ENCODE results near the gene REC8.

The REC8 gene

DNA sequence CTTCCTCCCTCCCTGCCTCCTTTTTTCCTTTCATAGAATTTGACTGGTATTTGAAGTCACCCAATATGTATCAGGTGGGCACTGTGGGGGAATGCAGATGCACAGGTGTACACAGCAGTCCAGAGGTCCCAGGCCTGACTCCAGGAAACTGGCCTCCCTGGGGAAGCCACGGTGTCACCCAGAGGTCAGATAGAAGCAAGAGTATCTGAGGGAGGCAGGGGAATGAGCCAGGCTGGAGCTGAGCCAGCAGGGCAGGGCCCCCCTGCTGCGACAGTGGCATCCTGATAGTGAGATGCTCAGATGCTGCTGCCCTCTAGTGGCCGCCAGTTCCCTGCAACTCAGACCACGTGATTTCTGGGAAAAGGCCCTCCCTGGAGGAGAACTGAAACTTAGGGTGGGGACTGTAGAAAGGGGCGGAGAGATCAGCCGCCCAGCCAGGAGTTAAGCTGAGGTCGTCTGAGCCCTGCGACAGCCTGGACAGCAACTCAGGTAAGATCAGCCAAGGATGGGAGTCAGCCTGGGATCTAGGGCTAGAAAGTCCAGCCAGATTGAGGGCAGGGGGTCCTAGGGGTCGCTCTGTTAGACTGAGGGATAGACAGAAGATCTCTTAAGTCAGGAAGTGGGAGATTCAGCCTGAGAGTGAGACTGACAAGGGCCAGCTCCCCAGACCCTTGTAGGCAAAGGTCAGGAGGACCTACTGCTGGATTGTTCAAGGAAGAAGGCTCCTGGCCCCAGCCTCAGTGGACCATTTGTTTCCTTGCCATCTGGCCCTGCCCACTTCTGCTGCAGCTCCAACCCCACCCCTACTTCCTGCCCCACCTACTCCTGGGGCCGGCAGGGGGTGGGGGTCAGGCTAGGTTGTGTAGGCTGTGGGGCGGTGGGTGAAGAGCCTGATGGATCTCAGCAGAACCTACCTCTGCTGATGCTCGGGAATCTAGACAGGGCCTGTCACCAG lies 10.8 kb upstream of the REC8 start, which contains the start of gene IRF9:
Gene IRF9, plus strand, starts transcription at position 416 of the 955 bp plus-strand sequence. CDS start 880 bp downstream, outside the sequence.
- 21% methylated on average over 12 of the region's 12 CpGs for WGBS
- H3K9ac ChIP-seq (ENCODE audit: low read depth, low read length): peak within 1 kb of the TSS; percentile 62; the same call in 1 of the 2 replicates
- no peaks in the 10 kb centered on the region for H3K9me3 ChIP-seq (ENCODE audit: insufficient read depth, low read depth, low read length)
- H3K36me3 ChIP-seq (ENCODE audit: insufficient read depth, low read length): peaks cover 70% of the 10 kb centered on the region
- H3K4me3 ChIP-seq (ENCODE audit: low read length): peak within 1 kb of the TSS; percentile 58
- peaks cover 3% of the 10 kb centered on the region; the same call in 1 of the 2 replicates for H3K4me1 ChIP-seq (ENCODE audit: insufficient read depth, low read length)
- H3K27ac ChIP-seq (ENCODE audit: low read depth, low read length): peak within 1 kb of the TSS; percentile 19; the same call in 1 of the 2 replicates
- no peaks in the 10 kb centered on the region for H3K27me3 ChIP-seq (ENCODE audit: insufficient read depth, low read length)

DNA sequence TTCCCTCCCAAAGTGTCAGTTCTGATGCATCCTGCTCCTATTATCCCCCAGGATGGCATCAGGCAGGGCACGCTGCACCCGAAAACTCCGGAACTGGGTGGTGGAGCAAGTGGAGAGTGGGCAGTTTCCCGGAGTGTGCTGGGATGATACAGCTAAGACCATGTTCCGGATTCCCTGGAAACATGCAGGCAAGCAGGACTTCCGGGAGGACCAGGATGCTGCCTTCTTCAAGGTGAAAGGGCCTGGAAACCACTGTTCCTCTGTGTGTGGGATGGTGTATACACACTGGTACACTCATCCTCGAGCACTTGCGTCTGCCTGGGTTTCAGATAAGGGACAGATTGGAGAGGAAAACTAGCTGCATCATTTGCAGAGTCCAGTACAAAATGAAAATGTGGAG lies 9.8 kb upstream of the REC8 start:
- 0 out of 2 replicates have a peak overlapping the region, but pooled peaks have one; percentile 58 for H3K4me3 ChIP-seq (ENCODE audit: low read length)
- H3K9me3 ChIP-seq (ENCODE audit: insufficient read depth, low read depth, low read length): no peaks in the 10 kb centered on the region
- no peak overlapping the region for H3K27ac ChIP-seq (ENCODE audit: low read depth, low read length)
- no peak overlapping the region for H3K9ac ChIP-seq (ENCODE audit: low read depth, low read length)
- peaks cover 3% of the 10 kb centered on the region; the same call in 1 of the 2 replicates for H3K4me1 ChIP-seq (ENCODE audit: insufficient read depth, low read length)
- 95% methylated on average over 8 of the region's 8 CpGs for WGBS
- H3K36me3 ChIP-seq (ENCODE audit: insufficient read depth, low read length): peaks cover 66% of the 10 kb centered on the region
- no peaks in the 10 kb centered on the region for H3K27me3 ChIP-seq (ENCODE audit: insufficient read depth, low read length)

DNA sequence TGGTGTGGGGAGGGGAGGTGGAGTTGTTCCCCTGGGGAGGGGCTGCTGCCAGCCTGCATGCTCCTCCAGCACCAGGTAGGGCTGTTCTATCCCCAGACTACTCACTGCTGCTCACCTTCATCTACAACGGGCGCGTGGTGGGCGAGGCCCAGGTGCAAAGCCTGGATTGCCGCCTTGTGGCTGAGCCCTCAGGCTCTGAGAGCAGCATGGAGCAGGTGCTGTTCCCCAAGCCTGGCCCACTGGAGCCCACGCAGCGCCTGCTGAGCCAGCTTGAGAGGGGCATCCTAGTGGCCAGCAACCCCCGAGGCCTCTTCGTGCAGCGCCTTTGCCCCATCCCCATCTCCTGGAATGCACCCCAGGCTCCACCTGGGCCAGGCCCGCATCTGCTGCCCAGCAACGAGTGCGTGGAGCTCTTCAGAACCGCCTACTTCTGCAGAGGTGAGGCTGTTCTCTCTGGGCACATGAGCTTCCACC lies 7.3 kb upstream of the REC8 start:
- peaks cover 48% of the 10 kb centered on the region for H3K36me3 ChIP-seq (ENCODE audit: insufficient read depth, low read length)
- WGBS: 94% methylated on average over 14 of the region's 14 CpGs
- H3K4me3 ChIP-seq (ENCODE audit: low read length): no peak overlapping the region
- H3K4me1 ChIP-seq (ENCODE audit: insufficient read depth, low read length): peaks cover 3% of the 10 kb centered on the region; the same call in 1 of the 2 replicates
- no peak overlapping the region for H3K9ac ChIP-seq (ENCODE audit: low read depth, low read length)
- H3K27me3 ChIP-seq (ENCODE audit: insufficient read depth, low read length): no peaks in the 10 kb centered on the region
- no peak overlapping the region for H3K27ac ChIP-seq (ENCODE audit: low read depth, low read length)
- H3K9me3 ChIP-seq (ENCODE audit: insufficient read depth, low read depth, low read length): no peaks in the 10 kb centered on the region

DNA sequence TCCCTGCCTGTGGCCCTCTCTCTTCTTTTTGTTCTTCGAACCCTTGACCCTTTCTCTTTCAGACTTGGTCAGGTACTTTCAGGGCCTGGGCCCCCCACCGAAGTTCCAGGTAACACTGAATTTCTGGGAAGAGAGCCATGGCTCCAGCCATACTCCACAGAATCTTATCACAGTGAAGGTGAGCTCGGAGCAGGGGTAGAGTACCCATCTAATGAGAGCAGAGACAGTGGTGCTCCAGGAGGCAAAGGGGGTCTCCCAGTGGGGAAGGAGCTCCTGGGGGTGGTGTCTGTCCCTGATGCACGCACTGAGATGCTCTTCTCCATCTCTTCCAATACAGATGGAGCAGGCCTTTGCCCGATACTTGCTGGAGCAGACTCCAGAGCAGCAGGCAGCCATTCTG lies 6.1 kb upstream of the REC8 start:
- 93% methylated on average over 5 of the region's 5 CpGs for WGBS
- Histone ChIP-seq H3K27ac (ENCODE audit: low read depth, low read length) (no peak overlapping the region), H3K4me3 (ENCODE audit: low read length) (no peak overlapping the region), H3K9ac (ENCODE audit: low read depth, low read length) (no peak overlapping the region), H3K36me3 (ENCODE audit: insufficient read depth, low read length) (peaks cover 35% of the 10 kb centered on the region), H3K4me1 (ENCODE audit: insufficient read depth, low read length) (peaks cover 3% of the 10 kb centered on the region; the same call in 1 of the 2 replicates), H3K27me3 (ENCODE audit: insufficient read depth, low read length) (no peaks in the 10 kb centered on the region), H3K9me3 (ENCODE audit: insufficient read depth, low read depth, low read length) (no peaks in the 10 kb centered on the region)

DNA sequence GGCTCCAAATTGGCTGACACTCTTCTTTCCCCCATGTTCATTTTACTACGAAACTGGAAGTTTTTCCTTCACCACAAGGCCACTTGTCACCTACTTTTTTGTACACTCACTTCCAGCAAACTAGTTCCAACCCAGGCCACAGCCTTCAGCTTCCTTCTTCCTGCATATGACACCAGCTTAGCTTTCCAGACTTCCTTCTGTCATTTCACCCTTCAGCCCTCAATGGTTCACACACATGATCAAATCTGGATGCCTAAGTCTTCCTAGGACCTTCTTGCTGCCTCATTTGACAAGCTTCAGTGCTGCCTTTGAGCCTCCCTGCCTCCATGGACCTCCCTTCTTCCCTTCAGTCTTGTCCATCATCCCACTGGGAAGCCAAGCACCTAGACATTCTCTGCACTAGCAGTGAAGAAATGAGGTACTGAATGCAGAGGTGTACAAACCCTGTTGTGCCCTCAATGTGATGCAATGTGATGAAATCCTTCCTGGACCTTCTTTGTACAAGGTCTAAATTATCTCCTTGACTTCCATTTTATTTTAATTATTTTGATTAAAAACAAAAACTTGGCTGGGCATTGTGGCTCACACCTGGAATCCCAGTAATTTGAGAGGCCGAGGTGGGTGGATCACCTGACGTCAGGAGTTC lies 4.3 kb upstream of the REC8 start:
- 91% methylated on average over 3 of the region's 3 CpGs for WGBS
- Histone ChIP-seq H3K9ac (ENCODE audit: low read depth, low read length) (no peak overlapping the region), H3K36me3 (ENCODE audit: insufficient read depth, low read length) (peaks cover 35% of the 10 kb centered on the region)

DNA sequence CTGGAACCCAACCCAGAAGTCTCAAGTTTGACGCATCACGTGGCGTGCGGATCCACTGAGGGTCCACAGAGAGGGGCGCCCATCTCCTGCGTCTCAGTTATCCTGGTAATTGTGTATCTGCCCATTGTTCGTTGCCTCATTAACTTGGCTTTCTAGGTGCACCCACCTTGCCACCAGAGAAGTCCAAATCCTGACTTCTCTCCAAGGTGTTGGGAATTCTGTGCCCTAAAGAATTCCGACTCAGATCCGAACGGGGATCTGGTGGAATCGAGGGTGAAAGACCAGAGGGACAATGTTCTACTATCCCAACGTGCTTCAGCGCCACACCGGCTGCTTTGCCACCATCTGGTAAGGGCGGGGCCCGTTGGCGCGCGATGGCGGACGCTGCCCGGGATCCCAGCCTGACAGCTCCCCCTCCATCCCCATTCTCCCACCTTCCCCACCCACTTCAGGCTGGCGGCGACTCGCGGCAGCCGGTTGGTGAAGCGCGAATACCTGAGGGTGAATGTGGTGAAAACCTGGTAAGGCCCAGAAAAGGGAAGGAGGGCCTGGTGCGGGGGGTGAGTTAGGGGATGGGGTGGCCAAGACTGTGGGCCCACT lies 481 bp downstream of the REC8 start:
- Histone ChIP-seq H3K4me3 (ENCODE audit: low read length) (peak overlapping the region; percentile 70), H3K4me1 (ENCODE audit: insufficient read depth, low read length) (no peaks in the 10 kb centered on the region), H3K27ac (ENCODE audit: low read depth, low read length) (no peak overlapping the region), H3K9ac (ENCODE audit: low read depth, low read length) (no peak overlapping the region; the same call in 1 of the 2 replicates), H3K9me3 (ENCODE audit: insufficient read depth, low read depth, low read length) (no peaks in the 10 kb centered on the region), H3K36me3 (ENCODE audit: insufficient read depth, low read length) (peaks cover 18% of the 10 kb centered on the region), H3K27me3 (ENCODE audit: insufficient read depth, low read length) (no peaks in the 10 kb centered on the region)
- 81% methylated on average over 30 of the region's 30 CpGs for WGBS

More for the DNA sequence above, 4.3 kb upstream of the REC8 start:
- Histone ChIP-seq H3K9me3 (ENCODE audit: insufficient read depth, low read depth, low read length) (no peaks in the 10 kb centered on the region), H3K4me1 (ENCODE audit: insufficient read depth, low read length) (no peaks in the 10 kb centered on the region), H3K27ac (ENCODE audit: low read depth, low read length) (no peak overlapping the region), H3K4me3 (ENCODE audit: low read length) (no peak overlapping the region), H3K27me3 (ENCODE audit: insufficient read depth, low read length) (no peaks in the 10 kb centered on the region)

DNA sequence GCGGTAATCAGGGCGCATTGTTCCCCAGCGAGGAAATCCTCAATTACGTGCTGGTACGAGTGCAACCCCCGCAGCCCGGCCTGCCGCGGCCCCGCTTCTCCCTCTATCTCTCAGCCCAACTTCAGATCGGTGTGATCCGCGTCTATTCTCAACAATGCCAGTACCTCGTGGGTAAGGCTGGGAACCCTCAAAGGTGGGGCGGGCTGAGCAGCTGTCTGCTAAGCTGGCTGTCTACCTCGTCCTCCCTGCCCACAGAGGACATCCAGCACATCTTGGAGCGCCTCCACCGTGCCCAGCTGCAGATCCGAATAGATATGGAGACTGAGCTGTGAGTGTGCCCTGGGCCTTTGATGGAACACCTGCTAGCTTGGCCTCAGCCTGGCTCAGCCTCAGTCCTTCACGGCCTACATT lies 996 bp downstream of the REC8 start:
- H3K36me3 ChIP-seq (ENCODE audit: insufficient read depth, low read length): peaks cover 23% of the 10 kb centered on the region
- H3K9ac ChIP-seq (ENCODE audit: low read depth, low read length): no peak overlapping the region
- no peak overlapping the region for H3K27ac ChIP-seq (ENCODE audit: low read depth, low read length)
- no peaks in the 10 kb centered on the region for H3K27me3 ChIP-seq (ENCODE audit: insufficient read depth, low read length)
- 94% methylated on average over 20 of the region's 20 CpGs for WGBS
- H3K4me1 ChIP-seq (ENCODE audit: insufficient read depth, low read length): no peaks in the 10 kb centered on the region
- no peaks in the 10 kb centered on the region for H3K9me3 ChIP-seq (ENCODE audit: insufficient read depth, low read depth, low read length)
- H3K4me3 ChIP-seq (ENCODE audit: low read length): peak overlapping the region; percentile 70

DNA sequence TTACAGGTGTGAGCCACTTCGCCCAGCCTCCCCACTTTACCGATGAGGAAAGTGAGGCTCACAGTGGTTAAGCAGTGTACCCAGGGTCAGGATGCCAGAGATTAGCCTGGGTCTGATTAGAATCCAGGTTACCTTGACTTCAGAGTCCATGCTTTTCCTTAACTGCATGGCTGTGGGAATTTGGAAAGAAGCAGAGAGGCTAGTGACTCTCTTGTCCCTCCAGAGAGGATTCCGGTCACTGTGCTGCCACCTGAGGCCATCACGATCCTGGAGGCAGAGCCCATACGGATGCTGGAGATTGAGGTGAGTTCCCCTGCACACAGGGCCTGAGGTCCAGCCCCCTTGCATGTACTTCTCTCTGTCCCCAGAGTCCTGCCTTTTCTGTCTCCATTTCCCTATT lies 4.7 kb downstream of the REC8 start:
- WGBS: 95% methylated on average over 5 of the region's 5 CpGs
- no peak overlapping the region for H3K9ac ChIP-seq (ENCODE audit: low read depth, low read length)
- H3K27me3 ChIP-seq (ENCODE audit: insufficient read depth, low read length): no peaks in the 10 kb centered on the region
- H3K36me3 ChIP-seq (ENCODE audit: insufficient read depth, low read length): peaks cover 59% of the 10 kb centered on the region
- no peaks in the 10 kb centered on the region for H3K9me3 ChIP-seq (ENCODE audit: insufficient read depth, low read depth, low read length)
- no peaks in the 10 kb centered on the region for H3K4me1 ChIP-seq (ENCODE audit: insufficient read depth, low read length)
- no peak overlapping the region for H3K4me3 ChIP-seq (ENCODE audit: low read length)
- H3K27ac ChIP-seq (ENCODE audit: low read depth, low read length): no peak overlapping the region

DNA sequence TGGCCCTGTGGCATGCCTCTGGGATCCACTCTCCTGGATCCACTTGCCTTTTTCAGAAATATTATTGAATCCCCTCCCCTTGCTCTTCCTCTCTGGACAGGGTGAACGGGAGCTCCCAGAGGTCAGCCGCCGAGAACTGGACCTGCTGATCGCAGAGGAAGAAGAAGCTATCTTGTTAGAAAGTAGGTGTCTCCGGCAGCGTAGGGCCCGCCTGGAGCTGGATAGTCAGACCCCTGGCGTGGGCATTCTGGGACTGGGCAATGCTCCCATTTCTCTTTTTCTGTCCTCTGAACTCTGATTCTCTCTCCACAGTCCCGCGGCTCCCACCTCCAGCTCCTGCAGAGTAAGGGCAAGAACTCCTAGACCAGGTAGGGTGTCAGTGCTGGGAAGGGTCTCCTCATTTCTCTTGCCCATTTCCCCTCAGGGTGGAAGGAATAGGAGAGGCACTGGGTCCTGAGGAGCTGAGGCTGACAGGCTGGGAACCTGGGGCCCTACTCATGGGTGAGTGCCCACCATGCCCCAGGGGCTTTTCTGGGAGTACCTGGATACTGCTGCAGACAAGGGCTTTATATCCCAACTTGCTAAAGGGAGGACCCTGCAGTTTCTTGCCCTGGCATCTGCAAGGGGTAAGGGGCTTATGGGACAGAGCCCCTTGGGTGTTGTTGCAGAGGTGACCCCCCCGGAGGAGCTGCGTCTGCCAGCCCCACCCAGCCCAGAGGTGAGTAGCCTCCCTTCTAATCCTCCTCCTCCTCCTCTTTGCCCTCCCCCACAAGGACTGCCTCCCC lies 5.4 kb downstream of the REC8 start:
- WGBS: 97% methylated on average over 11 of the region's 12 CpGs
- Histone ChIP-seq H3K27me3 (ENCODE audit: insufficient read depth, low read length) (no peaks in the 10 kb centered on the region), H3K27ac (ENCODE audit: low read depth, low read length) (no peak overlapping the region)

DNA sequence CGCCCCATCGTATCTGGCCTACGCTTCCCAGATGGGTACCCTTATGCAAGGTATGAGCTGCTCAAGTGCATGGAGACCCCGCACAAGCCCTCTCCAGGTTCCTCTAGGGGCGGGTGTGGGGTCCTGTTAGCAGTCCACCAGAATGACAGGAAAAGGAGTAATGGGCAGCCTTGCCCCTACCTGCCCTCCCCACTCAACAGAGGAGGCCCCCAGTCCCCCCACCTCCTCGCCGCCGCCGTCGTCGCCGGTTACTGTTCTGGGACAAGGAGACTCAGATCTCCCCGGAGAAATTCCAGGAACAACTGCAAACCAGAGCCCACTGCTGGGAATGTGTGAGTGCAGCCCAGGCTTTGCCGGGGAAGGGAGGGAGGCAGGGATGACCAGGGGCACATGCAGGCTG lies 6.0 kb downstream of the REC8 start:
- Histone ChIP-seq H3K4me1 (ENCODE audit: insufficient read depth, low read length) (no peaks in the 10 kb centered on the region), H3K4me3 (ENCODE audit: low read length) (no peak overlapping the region), H3K9ac (ENCODE audit: low read depth, low read length) (no peak overlapping the region), H3K9me3 (ENCODE audit: insufficient read depth, low read depth, low read length) (no peaks in the 10 kb centered on the region), H3K27me3 (ENCODE audit: insufficient read depth, low read length) (no peaks in the 10 kb centered on the region), H3K36me3 (ENCODE audit: insufficient read depth, low read length) (peaks cover 72% of the 10 kb centered on the region), H3K27ac (ENCODE audit: low read depth, low read length) (no peak overlapping the region)
- 91% methylated on average over 14 of the region's 14 CpGs for WGBS

More for the DNA sequence above, 5.4 kb downstream of the REC8 start:
- H3K36me3 ChIP-seq (ENCODE audit: insufficient read depth, low read length): peaks cover 66% of the 10 kb centered on the region
- H3K9me3 ChIP-seq (ENCODE audit: insufficient read depth, low read depth, low read length): no peaks in the 10 kb centered on the region
- no peak overlapping the region for H3K9ac ChIP-seq (ENCODE audit: low read depth, low read length)
- no peaks in the 10 kb centered on the region for H3K4me1 ChIP-seq (ENCODE audit: insufficient read depth, low read length)
- no peak overlapping the region for H3K4me3 ChIP-seq (ENCODE audit: low read length)
